K562 (cell line): ENCODE results near the gene MRPL19. TPM values are rescaled to one million over a fixed set of nuclear protein-coding genes. Genes with fewer than 3 reads are reported as not detected.

Experiments
- MED1 ChIP-seq: sonication (generic); formaldehyde crosslinking; IDR thresholded peaks from 2 replicates; pipeline ENCODE4 v1.8.1; 2023; ENCODE audit warnings: missing genetic modification reagents, borderline replicate concordance
- ZSCAN32 ChIP-seq: fragments of 450-650 bp; formaldehyde crosslinking; IDR thresholded peaks from 2 replicates; pipeline ENCODE4 v1.4.0; 2020; ENCODE audit warnings: mild to moderate bottlenecking, moderate library complexity
- polyA plus RNA-seq, 8 experiments: library from polyadenylated mRNA; depleted of rRNA in 4 of 8; stranded (reverse) in 5 of 8; unstranded in 3 of 8; fragments of >200 nt; fragmentation: Nextera tagmentation in 2 of 8; fragmentation: Illumina TruSeq in 1 of 8; extraction: Ambion mirVana in 2 of 8; extraction: Trizol in 1 of 8; gene quantifications; 2 replicates each; pipeline versions ENCODE4 v1.2.1 to v1.2.3, GENCODE V29; 2011 to 2014; ENCODE audit warnings: inconsistent platforms in 1 of 8, missing spikeins in 1 of 8
- total RNA-seq, 7 experiments: library from RNA; depleted of rRNA in 6 of 7; stranded (reverse); fragments of >200 nt in 6 of 7; fragmentation: Illumina TruSeq in 2 of 7; extraction: Trizol in 2 of 7; gene quantifications; 2 replicates each; pipeline versions ENCODE4 v1.2.1 to v1.2.3, GENCODE V29; 2011 to 2021; ENCODE audit warnings: low replicate concordance in 1 of 7
- TF ChIP-seq, protein P1 (sequence below), 2 experiments: fragments of 450-650 bp; formaldehyde crosslinking in 1 of 2; IDR thresholded peaks; 2 replicates each; pipeline versions ENCODE4 v1.4.0 to v1.6.1; 2014 to 2020; ENCODE audit warnings: mild to moderate bottlenecking in 2 of 2, borderline replicate concordance in 1 of 2, low read depth in 1 of 2
- TF ChIP-seq, protein P2 (sequence below): fragments of 450-650 bp; conservative IDR thresholded peaks from 2 replicates; pipeline ENCODE4 v1.6.1; 2016; ENCODE audit warnings: missing genetic modification characterization, low read depth, mild to moderate bottlenecking, control low read depth, missing compliant biosample characterization

The MRPL19 gene
- total and polyA plus RNA-seq, 9 of the 15 experiments (the other 6 are each of a cell fraction or from before 2014, with no cell fraction given): 9.7 to 65.9 (median 56.1) TPM

DNA sequence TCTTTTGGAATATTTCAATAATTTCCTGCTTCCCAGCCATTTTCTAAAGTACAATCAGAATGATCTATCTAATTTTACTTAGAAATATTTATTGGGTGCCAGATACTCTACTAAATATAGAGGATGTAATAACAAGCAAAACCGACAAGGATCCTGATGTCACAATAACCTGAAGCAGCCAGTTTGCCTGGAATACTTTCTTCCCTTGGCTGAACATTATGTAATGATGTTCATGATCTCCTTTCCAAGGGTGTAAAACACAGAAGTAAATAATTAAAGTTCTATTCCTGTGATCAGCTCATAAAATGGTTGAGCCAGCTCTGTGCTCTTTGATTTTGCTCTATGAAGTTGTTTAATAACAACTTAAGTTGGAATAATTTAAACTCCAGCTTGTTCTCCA lies 2.6 kb upstream of the MRPL19 start (continued):
- TF ChIP-seq, protein P1, sequence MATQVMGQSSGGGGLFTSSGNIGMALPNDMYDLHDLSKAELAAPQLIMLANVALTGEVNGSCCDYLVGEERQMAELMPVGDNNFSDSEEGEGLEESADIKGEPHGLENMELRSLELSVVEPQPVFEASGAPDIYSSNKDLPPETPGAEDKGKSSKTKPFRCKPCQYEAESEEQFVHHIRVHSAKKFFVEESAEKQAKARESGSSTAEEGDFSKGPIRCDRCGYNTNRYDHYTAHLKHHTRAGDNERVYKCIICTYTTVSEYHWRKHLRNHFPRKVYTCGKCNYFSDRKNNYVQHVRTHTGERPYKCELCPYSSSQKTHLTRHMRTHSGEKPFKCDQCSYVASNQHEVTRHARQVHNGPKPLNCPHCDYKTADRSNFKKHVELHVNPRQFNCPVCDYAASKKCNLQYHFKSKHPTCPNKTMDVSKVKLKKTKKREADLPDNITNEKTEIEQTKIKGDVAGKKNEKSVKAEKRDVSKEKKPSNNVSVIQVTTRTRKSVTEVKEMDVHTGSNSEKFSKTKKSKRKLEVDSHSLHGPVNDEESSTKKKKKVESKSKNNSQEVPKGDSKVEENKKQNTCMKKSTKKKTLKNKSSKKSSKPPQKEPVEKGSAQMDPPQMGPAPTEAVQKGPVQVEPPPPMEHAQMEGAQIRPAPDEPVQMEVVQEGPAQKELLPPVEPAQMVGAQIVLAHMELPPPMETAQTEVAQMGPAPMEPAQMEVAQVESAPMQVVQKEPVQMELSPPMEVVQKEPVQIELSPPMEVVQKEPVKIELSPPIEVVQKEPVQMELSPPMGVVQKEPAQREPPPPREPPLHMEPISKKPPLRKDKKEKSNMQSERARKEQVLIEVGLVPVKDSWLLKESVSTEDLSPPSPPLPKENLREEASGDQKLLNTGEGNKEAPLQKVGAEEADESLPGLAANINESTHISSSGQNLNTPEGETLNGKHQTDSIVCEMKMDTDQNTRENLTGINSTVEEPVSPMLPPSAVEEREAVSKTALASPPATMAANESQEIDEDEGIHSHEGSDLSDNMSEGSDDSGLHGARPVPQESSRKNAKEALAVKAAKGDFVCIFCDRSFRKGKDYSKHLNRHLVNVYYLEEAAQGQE (IDR thresholded peaks at IDR 0.05; ENCODE audit: borderline replicate concordance): no peak
- TF ChIP-seq, protein P1 (CRISPR knock-in tag; IDR thresholded peaks at IDR 0.05; ENCODE audit: low read depth): no peak
- TF ChIP-seq MED1 (no peak), ZSCAN32 (CRISPR knock-in tag) (no peak)
- TF ChIP-seq, protein P2, sequence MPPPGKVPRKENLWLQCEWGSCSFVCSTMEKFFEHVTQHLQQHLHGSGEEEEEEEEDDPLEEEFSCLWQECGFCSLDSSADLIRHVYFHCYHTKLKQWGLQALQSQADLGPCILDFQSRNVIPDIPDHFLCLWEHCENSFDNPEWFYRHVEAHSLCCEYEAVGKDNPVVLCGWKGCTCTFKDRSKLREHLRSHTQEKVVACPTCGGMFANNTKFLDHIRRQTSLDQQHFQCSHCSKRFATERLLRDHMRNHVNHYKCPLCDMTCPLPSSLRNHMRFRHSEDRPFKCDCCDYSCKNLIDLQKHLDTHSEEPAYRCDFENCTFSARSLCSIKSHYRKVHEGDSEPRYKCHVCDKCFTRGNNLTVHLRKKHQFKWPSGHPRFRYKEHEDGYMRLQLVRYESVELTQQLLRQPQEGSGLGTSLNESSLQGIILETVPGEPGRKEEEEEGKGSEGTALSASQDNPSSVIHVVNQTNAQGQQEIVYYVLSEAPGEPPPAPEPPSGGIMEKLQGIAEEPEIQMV (tag): no peak
